Measurements from ENCODE around the gene KLHL7.
"Not testable (repeated sequence)": the region's sequence is repeated elsewhere in the genome, so short reads cannot be mapped to it uniquely, and the experiment has no call there.

Gene KLHL7

GRCh38 chr7:23218196-23218595 is 112.6 kb downstream of the KLHL7 start:
- DNase-seq (ENCODE audit: low spot score), result no peak

GRCh38 chr7:23220690-23221305 is 115.2 kb downstream of the KLHL7 start:
- DNase-seq (ENCODE audit: low spot score), result no peak

- DNase-seq (ENCODE audit: low spot score), result no peak
Measured at GRCh38 chr7:23222439-23223030, 117.0 kb downstream of the KLHL7 start.

GRCh38 chr7:23224364-23224763 is 118.8 kb downstream of the KLHL7 start:
- DNase-seq (ENCODE audit: low spot score), result not testable (repeated sequence)

GRCh38 chr7:23226844-23227450 is 121.4 kb downstream of the KLHL7 start:
- DNase-seq (ENCODE audit: low spot score), result no peak

All from SW480 (cell line).